BLaER1 (cell line): ENCODE measurements around the gene SURF1.
"Not testable (repeated sequence)": the region's sequence is repeated elsewhere in the genome, so short reads cannot be mapped to it uniquely, and the experiment has no call there.

Experiments
- H3K27ac ChIP-seq: shearing (Covaris generic); formaldehyde crosslinking; 2 replicates; pipeline ENCODE4 v1.8.1; 2022
- H3K27me3 ChIP-seq: shearing (Covaris generic); formaldehyde crosslinking; 2 replicates; pipeline ENCODE4 v1.8.1; 2022
- H3K36me3 ChIP-seq: shearing (Covaris generic); formaldehyde crosslinking; 2 replicates; pipeline ENCODE4 v1.8.1; 2022
- H3K4me1 ChIP-seq: shearing (Covaris generic); formaldehyde crosslinking; 2 replicates; pipeline ENCODE4 v1.8.1; 2022
- H3K4me2 ChIP-seq: shearing (Covaris generic); formaldehyde crosslinking; 2 replicates; pipeline ENCODE4 v1.8.1; 2022
- H3K4me3 ChIP-seq: shearing (Covaris generic); formaldehyde crosslinking; 2 replicates; pipeline ENCODE4 v1.8.1; 2022
- H3K9ac ChIP-seq: shearing (Covaris generic); formaldehyde crosslinking; 2 replicates; pipeline ENCODE4 v1.8.1; 2022
- H3K9me3 ChIP-seq: shearing (Covaris generic); formaldehyde crosslinking; 2 replicates; pipeline ENCODE4 v1.8.1; 2022
- H4K20me1 ChIP-seq: shearing (Covaris generic); formaldehyde crosslinking; 2 replicates; pipeline ENCODE4 v1.8.1; 2022
- Cebpa-rat ChIP-seq: shearing (Covaris generic); IDR thresholded peaks from 2 replicates; pipeline ENCODE4 v1.8.1; 2022

The SURF1 gene

GRCh38 chr9:133386338-133386737 is 30.1 kb upstream of the SURF1 start:
- H3K27me3 ChIP-seq, result no peaks in the 10 kb centered on the region
- H3K9me3 ChIP-seq, result peaks cover 5% of the 10 kb centered on the region; the same call in 1 of the 2 replicates
- H3K4me1 ChIP-seq, result no peaks in the 10 kb centered on the region
- H3K4me2 ChIP-seq, result no peak overlapping the region
- no peak overlapping the region for H3K4me3 ChIP-seq
- H3K27ac ChIP-seq, result no peak overlapping the region
- no peak for TF ChIP-seq Cebpa-rat
- H3K9ac ChIP-seq, result no peak overlapping the region
- H3K36me3 ChIP-seq, result no peaks in the 10 kb centered on the region
- no peaks in the 10 kb centered on the region for H4K20me1 ChIP-seq

GRCh38 chr9:133385452-133385851 is 29.2 kb upstream of the SURF1 start:
- no peak for TF ChIP-seq Cebpa-rat
- Histone ChIP-seq H3K27me3 (no peaks in the 10 kb centered on the region), H3K9me3 (no peaks in the 10 kb centered on the region), H3K4me2 (no peak overlapping the region), H3K27ac (no peak overlapping the region), H3K9ac (no peak overlapping the region), H3K4me3 (no peak overlapping the region), H3K36me3 (no peaks in the 10 kb centered on the region), H4K20me1 (no peaks in the 10 kb centered on the region), H3K4me1 (no peaks in the 10 kb centered on the region)

- Histone ChIP-seq H3K36me3 (no peaks in the 10 kb centered on the region), H4K20me1 (no peaks in the 10 kb centered on the region), H3K9ac (no peak overlapping the region), H3K27ac (no peak overlapping the region), H3K4me3 (no peak overlapping the region), H3K4me2 (no peak overlapping the region), H3K9me3 (no peaks in the 10 kb centered on the region), H3K4me1 (no peaks in the 10 kb centered on the region), H3K27me3 (no peaks in the 10 kb centered on the region)
- TF ChIP-seq Cebpa-rat, result no peak
These were observed 28.5 kb upstream of the SURF1 start for GRCh38 chr9:133384736-133385321.

- no peak overlapping the region for H3K4me3 ChIP-seq
- no peaks in the 10 kb centered on the region for H3K27me3 ChIP-seq
- H3K4me2 ChIP-seq, result no peak overlapping the region
- H3K27ac ChIP-seq, result no peak overlapping the region
- H3K4me1 ChIP-seq, result no peaks in the 10 kb centered on the region
- no peaks in the 10 kb centered on the region for H4K20me1 ChIP-seq
- H3K36me3 ChIP-seq, result no peaks in the 10 kb centered on the region
- H3K9me3 ChIP-seq, result peaks cover 4% of the 10 kb centered on the region; the same call in 1 of the 2 replicates
- no peak overlapping the region for H3K9ac ChIP-seq
- no peak for TF ChIP-seq Cebpa-rat
These were observed 27.2 kb upstream of the SURF1 start for GRCh38 chr9:133383438-133383837.

GRCh38 chr9:133382507-133383141 is 26.3 kb upstream of the SURF1 start:
- H3K27me3 ChIP-seq, result no peaks in the 10 kb centered on the region
- H3K4me3 ChIP-seq, result no peak overlapping the region
- no peak overlapping the region for H3K9ac ChIP-seq
- no peak overlapping the region for H3K4me2 ChIP-seq
- no peaks in the 10 kb centered on the region for H3K36me3 ChIP-seq
- H3K9me3 ChIP-seq, result peaks cover 11% of the 10 kb centered on the region
- no peak overlapping the region for H3K27ac ChIP-seq
- TF ChIP-seq Cebpa-rat, result no peak
- H3K4me1 ChIP-seq, result no peaks in the 10 kb centered on the region
- no peaks in the 10 kb centered on the region for H4K20me1 ChIP-seq

- no peak for TF ChIP-seq Cebpa-rat
- H3K9me3 ChIP-seq, result peaks cover 15% of the 10 kb centered on the region
- no peak overlapping the region for H3K27ac ChIP-seq
- H3K4me1 ChIP-seq, result peaks cover 11% of the 10 kb centered on the region
- H3K27me3 ChIP-seq, result no peaks in the 10 kb centered on the region
- H3K4me3 ChIP-seq, result no peak overlapping the region
- H3K4me2 ChIP-seq, result no peak overlapping the region
- no peaks in the 10 kb centered on the region for H3K36me3 ChIP-seq
- no peak overlapping the region for H3K9ac ChIP-seq
- H4K20me1 ChIP-seq, result no peaks in the 10 kb centered on the region; the same call in 1 of the 2 replicates
These were observed 24.4 kb upstream of the SURF1 start for GRCh38 chr9:133380734-133381133.

GRCh38 chr9:133379153-133380086 is 23.1 kb upstream of the SURF1 start:
- H3K27ac ChIP-seq, result no peak overlapping the region
- H3K4me1 ChIP-seq, result peaks cover 16% of the 10 kb centered on the region
- H3K27me3 ChIP-seq, result no peaks in the 10 kb centered on the region
- peaks cover 15% of the 10 kb centered on the region for H3K9me3 ChIP-seq
- no peak overlapping the region for H3K9ac ChIP-seq
- peaks cover 13% of the 10 kb centered on the region for H4K20me1 ChIP-seq
- H3K4me3 ChIP-seq, result no peak overlapping the region
- H3K4me2 ChIP-seq, result no peak overlapping the region
- TF ChIP-seq Cebpa-rat, result no peak
- no peaks in the 10 kb centered on the region for H3K36me3 ChIP-seq

- TF ChIP-seq Cebpa-rat, result no peak
- Histone ChIP-seq H3K9me3 (peaks cover 15% of the 10 kb centered on the region), H3K36me3 (peaks cover 4% of the 10 kb centered on the region), H3K4me2 (no peak overlapping the region), H3K9ac (no peak overlapping the region), H3K27me3 (no peaks in the 10 kb centered on the region), H3K27ac (no peak overlapping the region), H3K4me1 (peaks cover 24% of the 10 kb centered on the region), H3K4me3 (no peak overlapping the region), H4K20me1 (peaks cover 22% of the 10 kb centered on the region)
These were observed 22.2 kb upstream of the SURF1 start for GRCh38 chr9:133378408-133378962.

- Histone ChIP-seq H3K27ac (no peak overlapping the region), H3K9me3 (peaks cover 15% of the 10 kb centered on the region), H3K4me2 (no peak overlapping the region), H4K20me1 (peaks cover 30% of the 10 kb centered on the region), H3K36me3 (peaks cover 11% of the 10 kb centered on the region), H3K9ac (no peak overlapping the region), H3K4me3 (no peak overlapping the region), H3K27me3 (no peaks in the 10 kb centered on the region), H3K4me1 (peaks cover 32% of the 10 kb centered on the region)
- no peak; the same call in 1 of the 2 replicates for TF ChIP-seq Cebpa-rat
These were observed 21.5 kb upstream of the SURF1 start for GRCh38 chr9:133377721-133378216.

GRCh38 chr9:133377280-133377679 is 21.0 kb upstream of the SURF1 start:
- H3K27ac ChIP-seq, H3K9ac ChIP-seq, H3K27me3 ChIP-seq, H3K4me3 ChIP-seq: not testable (repeated sequence)
- Histone ChIP-seq H3K4me2 (peak overlapping the region; percentile 93), H3K9me3 (peaks cover 15% of the 10 kb centered on the region), H3K4me1 (peaks cover 36% of the 10 kb centered on the region), H3K36me3 (peaks cover 16% of the 10 kb centered on the region), H4K20me1 (peaks cover 35% of the 10 kb centered on the region)
